GM18511 (cell line): ENCODE measurements around the gene TBC1D22B.
"Not testable (repeated sequence)": the region's sequence is repeated elsewhere in the genome, so short reads cannot be mapped to it uniquely, and the experiment has no call there.

ENCODE experiments used
- ATAC-seq: cut with Tn5 transposase; IDR thresholded peaks from one replicate; pipeline ENCODE4 v1.9.1; 2021; ENCODE audit warnings: mild to moderate bottlenecking, moderate library complexity; ENCODE audit not compliant: unreplicated experiment

TBC1D22B gene

DNA sequence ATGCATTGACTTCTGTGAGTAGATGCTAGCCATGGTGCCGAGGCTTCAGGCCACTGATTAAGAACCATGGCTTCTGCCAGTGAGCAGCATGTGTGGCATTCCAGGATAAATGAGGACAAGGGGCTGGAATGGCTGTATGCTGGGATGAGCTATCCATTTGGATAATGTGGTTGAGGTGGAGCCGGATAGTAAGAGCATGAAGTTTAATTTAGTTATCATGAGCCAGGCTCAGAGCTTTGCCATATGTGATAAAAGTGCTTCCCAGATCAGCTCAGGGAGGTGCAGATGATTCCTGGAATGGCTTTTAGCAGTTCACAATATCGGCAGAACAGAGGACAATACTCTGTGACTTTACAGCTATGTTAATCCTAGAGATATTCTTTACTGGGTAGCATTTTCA is 61.6 kb downstream of the TBC1D22B start:
- ATAC-seq = no peak

DNA sequence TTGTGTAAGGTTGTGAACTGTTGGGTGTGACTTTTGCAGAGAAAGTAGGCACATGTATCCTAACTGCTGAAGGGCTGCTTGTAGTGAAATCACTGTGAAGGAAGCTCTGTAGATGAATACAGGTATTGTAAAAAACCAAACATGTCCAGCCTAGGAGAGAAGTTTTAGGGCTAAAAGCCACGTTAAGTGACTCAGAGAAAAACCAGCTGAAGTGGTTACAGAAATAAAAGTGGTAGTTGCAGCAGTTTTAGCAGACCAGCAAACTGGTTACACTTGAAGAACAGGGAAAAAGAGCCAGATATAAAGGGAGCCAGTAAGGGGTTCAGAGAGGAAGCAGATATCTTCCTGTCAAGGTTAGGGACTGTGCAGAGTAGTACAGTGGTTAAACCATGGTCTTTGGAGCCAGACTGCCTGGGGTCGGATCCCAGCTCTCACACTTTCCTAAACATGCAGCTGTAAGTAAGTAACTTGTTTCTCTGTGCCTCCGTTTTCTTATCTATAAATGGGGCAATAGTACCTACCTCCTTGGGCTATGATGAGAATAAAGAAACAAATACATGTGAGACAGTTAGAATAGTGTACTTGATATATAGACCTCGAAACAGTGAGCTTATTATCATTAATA is 62.4 kb downstream of the TBC1D22B start:
- no peak for ATAC-seq

DNA sequence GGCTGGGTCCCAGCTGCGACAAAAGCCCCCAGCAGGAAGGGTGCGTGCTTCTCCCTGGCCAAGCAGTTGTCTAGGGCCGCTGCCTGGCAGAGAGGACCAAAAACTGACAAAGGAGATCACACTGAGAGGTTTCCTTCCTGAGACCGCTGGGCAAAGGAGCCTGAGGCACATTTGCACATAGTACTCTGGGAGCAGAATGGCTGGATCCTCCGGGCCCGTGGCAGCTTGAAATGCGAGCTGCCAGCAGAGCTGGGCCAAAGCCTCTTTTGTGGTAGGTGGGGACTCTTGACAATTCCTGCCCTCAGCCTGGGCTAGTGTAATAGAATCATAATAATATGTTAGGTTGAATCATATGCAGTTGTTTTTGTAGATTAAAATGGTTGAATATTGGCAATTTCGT is 63.1 kb downstream of the TBC1D22B start:
- ATAC-seq = no peak

DNA sequence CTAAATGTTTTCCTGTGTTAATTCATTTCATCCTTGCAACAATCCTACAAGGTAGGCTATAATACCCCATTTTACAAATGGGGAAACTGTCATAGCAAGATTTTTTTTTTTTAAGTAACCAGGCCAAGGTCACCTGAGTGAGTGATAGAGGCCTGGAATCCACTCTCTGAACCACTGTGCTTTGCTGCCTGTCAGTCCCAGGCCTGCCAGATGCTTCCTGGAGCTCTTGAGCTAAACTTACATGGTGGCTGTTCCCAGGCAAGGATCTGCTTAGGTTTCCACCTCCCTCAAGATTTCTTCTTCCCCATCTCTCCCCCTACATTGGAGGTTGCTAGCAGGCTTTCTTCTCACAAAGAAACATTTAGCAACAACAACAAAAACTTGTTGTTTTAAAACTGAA is 63.5 kb downstream of the TBC1D22B start:
- ATAC-seq = no peak

DNA sequence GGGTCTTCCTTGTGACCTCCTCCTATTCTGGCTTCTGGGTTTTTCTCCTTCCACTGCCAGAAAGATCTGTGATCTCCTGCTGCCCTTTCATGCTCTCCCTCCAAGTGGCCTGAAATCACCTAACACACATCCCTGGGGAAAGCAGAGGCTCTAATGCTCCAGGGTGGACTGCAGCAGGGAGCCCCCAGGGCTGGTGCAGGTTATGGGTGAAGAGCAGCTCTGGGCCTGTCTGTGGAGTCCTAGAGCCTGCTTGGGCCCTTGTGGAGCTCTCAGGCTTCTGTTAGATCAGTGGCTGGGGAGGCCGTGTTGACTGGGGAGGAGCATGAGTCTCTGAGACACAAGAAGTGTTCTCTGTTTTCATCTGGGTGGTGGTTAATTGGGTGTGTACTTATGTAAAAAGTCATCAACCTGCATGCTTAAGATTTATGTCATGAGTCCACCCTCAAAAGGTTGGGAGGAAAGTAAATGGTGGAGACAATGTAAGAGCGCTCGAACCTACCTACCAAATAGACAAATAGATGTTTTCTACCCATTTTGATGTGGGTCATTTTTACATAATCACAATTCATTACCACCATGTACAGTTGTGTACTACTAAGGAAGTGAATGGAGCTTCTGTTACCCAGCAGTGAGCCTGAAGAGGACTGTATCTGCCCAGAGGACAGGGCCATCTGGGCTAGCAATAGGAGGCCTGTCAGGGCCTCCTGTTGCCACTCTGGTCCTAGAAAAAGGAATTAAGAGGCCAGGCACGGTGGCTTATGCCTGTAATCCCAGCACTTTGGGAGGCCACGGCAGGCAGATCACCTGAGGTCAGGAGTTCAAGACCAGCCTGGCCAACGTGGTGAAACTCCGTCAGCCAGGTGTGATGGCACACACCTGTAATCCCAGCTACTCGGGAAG is 64.2 kb downstream of the TBC1D22B start:
- no peak for ATAC-seq

DNA sequence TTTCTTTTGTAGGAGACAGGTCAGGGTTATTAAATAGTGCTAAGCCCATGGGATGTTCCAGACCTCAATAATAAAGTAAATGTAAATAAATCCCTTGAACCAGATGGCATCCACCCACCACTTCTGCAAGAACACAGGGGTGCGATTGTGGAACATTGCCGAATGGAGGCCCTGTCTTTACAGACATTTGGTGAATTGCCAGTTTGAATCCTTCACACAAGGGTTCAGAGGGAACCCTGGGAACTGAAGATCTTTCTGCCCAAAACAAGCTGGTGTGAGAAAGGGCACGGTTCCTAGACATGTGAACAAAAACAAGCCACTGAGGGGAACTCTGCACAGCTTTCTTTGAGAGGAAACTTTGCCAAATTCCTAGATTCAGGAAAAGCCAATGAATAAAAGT is 66.0 kb downstream of the TBC1D22B start:
- no peak for ATAC-seq

DNA sequence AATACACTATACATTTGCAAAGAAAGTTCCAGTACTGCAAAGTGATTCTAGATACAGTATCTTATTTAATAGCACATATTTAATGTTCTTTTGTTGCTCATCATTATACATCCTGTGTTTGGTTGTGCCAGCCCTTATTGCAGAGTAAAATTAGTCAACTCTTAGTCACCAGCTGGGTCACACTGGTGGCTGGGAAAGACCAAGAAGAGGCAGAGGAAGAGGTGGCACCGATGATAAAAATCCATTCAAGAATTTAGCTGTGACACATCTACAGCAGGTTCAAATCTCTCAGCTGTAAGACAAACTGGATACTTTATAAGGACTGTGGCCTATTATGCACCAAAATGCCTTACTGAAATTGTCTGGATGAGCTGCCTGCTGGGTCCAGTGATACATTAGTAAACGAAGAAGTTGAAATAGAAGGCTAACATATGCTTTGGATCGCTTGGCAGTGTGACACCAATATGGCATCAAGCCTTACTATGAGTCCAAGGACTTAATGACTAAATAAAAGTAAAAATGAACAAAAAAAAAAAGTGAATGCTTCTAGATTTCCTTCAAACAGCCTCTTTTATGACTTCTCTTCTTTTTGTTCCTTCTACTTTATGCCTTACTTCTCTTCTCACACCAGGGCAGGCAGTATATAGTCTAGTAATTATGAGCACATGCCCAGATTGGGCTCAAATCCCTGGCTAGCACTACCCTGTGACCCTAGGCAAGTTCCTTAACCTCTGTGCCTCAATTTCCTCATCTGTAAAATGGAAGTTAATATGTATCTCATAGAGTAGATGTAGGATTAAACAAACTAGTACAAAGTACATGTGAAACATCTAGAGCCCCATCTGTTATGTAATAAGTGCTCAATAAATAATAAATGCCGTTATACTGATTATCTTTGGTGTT is 66.8 kb downstream of the TBC1D22B start:
- no peak for ATAC-seq

DNA sequence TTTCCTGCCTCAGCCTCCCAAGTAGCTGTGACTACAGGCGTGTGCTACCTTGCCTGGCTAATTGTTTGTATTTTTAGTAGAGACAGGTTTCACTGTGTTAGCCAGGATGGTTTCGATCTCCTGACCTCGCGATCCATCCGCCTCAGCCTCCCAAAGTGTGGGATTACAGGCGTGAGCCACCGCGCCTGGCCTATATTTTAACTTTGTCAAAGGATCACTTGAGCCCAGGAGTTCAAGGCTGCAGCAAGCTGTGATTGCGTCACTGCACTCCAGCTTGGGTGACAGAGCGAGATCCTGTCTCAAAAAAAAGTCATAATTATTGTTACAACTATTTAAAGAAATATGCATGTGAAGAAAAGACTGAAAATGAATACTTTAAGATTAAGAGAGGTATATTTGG is 72.8 kb downstream of the TBC1D22B start:
- not testable (repeated sequence) for ATAC-seq

DNA sequence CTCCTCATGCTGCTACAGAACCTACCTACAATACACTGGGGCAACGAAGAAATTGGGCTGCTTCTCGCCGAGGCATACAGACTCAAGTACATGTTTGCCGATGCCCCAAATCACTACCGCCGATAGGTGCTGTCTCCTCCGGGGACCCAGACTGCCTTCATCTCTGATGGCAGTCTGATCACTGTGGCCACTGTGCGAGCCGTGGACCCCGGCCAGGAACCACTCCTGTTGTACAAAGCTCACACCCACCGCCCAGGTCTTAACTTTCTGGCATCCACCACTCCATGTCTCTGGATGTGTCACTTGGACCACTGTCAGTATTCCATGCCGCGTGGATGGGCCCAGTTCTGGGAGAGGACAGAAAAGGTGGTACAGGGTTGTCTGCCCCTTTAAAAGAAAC is 73.5 kb downstream of the TBC1D22B start:
- no peak for ATAC-seq

DNA sequence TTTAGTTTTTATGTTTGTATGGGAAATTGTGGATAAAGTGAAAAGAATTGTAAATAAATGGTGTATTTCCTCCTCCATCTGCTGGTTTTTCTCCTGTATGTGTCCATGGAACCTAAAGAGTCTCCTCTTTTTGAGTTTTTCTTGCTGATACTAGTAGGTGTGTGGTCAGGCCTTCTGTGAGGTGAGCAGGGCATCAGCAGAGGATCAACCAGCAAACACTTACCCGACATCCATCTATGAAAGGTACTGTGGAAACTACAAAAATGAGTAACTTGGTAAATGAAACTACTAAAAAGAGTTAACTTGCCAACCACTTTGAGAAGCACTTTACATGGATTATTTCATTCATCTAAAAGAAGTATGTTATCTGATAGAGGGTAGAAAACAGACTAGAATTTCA is 75.3 kb downstream of the TBC1D22B start:
- no peak for ATAC-seq

DNA sequence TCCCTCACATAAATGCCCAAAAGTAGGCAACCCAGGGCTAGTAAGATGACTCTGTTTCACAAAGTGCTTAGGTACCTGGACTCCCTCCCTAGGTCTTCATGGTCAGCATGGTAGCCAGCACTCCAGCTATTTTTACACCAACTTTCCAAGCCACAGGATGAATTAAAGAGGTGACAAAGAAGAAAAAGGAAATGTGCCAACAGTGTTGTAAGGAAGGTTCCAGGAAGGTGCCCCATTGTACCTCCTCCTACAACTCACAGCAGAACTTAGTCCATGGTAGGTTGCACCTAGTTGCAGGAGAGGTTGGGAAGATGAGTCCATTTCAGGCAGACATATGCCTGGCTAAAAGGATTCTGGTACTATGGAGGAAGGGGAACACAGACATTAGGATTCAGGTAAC is 76.5 kb downstream of the TBC1D22B start:
- ATAC-seq = no peak

DNA sequence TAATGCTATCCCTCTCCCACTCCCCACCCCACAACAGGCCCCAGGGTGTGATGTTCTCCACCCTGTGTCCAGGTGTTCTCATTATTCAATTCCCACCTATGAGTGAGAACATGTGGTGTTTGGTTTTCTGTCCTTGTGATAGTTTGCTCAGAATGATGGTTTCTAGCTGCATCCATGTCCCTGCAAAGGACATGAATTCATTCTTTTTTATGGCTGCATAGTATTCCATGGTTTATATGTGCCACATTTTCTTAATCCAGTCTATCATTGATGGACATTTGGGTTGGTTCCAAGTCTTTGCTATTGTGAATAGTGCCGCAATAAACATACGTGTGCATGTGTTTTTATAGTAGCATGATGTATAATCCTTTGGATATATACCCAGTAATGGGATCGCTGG is 80.7 kb downstream of the TBC1D22B start:
- not testable (repeated sequence) for ATAC-seq

DNA sequence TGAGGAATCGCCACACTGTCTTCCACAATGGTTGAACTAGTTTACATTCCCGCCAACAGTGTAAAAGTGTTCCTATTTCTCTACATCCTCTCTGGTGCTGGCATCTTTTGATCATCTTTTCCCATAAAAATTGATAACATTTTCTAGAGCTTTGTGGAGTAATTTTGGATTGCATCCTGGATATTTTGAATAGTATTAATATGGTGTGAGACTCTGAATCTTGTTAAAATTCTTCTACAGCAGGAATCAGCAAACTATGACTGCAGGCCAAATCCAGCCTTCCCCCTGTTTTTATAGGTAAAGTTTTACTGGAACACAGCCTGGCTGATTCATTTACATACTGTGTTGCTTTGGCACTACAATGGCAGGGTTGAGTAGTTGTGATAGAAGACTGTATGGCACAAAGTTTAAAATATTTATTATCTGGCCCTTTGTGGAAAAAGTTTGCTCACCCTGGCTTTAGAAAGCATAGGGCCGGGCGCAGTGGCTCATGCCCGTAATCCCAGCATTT is 81.2 kb downstream of the TBC1D22B start:
- no peak for ATAC-seq

DNA sequence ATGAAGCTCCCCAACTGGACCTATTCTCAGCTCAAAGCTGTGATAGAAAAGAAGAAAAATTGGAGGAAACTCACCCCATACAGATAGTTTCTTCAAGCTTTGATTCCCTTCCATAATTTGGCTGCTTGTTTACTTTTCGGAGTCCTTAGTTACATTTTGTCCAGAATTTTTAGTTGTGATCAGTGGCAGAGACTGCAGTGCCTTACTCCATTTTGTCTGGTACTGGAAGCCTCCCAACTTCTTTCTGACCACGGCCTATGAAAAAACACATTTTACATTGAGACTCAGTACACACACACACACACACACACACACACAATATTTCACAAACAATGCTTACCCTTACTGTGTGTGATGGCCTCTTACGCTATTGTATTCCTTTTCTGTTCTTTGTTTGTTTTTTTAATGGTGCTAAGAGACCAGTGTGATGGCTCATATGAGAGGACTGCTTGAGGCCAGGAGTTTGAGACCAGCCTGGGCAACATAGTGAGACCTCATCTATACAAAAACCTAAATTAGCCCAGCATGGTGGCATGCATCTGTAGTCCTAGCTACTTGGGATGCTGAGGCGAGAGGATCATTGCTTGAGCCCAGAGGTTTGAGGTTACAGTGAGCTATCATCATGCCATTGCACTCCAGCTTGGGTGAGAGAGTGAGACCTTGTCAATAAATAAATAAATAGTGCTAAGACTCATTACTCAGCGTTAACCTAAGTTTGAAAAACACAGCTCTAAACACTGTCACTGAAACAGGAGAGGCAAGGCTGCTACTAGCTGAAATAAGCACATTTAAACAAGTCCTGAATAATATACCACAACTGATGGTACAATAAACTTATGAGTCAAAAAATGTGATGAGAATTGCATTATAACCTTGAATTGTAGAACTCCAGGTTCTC is 82.4 kb downstream of the TBC1D22B start:
- ATAC-seq = no peak

DNA sequence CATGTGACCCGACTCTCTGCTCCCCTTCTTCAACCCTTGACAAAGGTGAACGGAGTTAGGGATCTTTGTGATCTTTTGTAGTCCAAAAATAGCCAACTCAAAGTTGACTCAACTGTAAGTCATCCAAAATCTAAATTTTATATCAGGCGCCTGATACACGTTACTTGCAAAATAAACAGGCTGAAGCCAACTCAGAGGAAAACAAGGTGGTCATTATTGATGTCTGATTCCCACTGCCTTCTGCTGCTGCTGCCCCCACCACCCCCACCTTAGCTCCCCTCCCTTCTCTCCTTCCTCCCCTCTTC is 83.0 kb downstream of the TBC1D22B start:
- no peak for ATAC-seq

DNA sequence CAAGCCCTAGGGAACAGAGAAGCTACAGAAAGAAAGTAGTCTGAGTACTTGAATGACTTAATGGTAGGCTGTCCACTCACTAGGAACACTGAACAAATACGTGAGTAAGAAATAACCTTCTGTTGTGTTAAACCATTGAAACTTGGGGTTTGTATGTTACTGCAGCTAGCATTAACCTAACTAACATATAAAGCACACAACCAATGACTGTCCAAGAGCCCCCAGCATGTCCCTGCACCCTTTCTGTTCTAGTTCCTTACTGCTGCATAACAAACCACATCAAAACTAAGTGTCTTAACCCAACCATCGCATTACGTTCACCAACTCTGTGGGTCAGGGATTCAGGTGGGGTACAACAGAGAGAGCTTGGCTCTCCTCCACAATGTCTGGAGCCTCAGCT is 85.7 kb downstream of the TBC1D22B start:
- no peak for ATAC-seq

DNA sequence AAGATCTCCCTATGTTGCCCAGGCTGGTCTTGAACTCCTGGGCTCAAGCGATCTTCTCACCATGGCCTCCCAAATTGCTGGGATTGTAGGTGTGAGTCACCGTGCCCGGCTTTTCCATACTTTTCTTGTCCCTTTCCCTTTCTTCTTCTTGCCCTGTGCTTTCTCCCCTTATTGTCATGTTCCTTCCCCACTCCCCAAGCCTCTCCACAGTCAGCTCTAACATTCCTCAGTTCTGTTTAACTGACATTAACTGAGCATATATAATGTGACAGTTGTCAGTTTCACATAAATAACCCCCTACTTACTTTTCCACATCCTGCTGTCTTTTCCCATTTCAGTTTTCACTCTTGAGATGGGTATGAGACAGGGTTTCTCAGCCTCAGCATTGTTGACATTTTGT is 86.7 kb downstream of the TBC1D22B start:
- no peak for ATAC-seq

DNA sequence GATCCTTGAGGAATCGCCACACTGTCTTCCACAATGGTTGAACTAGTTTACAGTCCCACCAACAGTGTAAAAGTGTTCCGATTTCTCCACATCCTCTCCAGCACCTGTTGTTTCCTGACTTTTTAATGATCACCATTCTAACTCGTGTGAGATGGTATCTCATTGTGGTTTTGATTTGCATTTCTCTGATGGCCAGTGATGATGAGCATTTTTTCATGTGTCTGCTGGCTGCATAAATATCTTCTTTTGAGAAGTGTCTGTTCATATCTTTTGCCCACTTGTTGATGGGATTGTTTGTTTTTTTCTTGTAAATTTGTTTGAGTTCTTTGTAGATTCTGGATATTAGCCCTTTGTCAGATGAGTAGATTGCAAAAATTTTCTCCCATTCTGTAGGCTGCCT is 88.2 kb downstream of the TBC1D22B start:
- not testable (repeated sequence) for ATAC-seq

DNA sequence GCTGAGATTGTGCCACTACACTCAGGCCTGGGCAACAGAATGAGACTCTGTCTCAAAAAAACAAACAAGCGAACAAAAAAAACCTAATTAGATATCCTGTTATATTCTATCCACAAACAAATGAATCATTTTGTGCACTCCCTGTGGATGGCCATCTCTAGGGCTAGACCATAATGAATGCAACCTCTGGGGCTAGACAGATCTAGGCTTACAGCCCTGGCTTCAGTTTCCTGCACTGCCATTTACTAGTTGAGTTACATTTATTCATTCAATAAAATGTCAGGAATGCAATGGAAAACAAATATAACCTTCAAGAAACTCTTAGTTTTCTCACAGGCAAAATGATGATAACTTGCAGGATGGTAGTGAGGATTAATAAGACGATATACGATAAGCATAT is 89.6 kb downstream of the TBC1D22B start:
- ATAC-seq = no peak

DNA sequence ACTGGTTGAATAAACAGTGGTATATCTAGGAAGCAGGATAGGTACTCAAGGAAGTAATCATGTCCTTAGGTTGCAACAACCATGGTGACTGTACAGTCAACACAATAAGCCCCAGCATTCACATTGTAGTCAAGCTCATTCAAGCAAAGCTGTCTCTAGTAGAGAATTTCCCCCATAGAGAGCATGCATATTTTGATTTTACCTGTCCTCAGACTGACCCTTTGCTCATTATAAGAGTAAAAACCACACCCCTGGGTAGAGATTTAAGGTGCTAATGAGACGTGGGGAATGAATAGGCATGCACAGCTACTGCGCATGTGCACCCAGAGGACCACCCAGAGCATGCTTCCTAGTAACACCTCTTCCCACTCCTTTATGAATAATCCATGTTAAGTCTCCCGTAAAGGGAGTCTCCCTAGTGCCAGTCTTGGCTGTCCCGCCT is 90.1 kb downstream of the TBC1D22B start:
- no peak for ATAC-seq
